Cardiac muscle cell (in vitro differentiated cells and primary cell): Measurements from ENCODE around the gene CENPC. TPM values are rescaled to one million over a fixed set of nuclear protein-coding genes. Genes with fewer than 3 reads are reported as not detected.

Experiments used
- DNase-seq, 2 donors: peaks; one replicate each; pipeline versions ENCODE4 v3.0.0 to v3.0.0-alpha.2; 2010 to 2017; ENCODE audit warnings: low read depth in 1 of 2, low spot score in 1 of 2
- H3K27ac ChIP-seq: fragments of 200-600 bp; sonication (generic); 2 replicates; pipeline ENCODE4 v1.5.1; 2016
- H3K27me3 ChIP-seq: fragments of 200-600 bp; sonication (generic); 2 replicates; pipeline ENCODE4 v1.6.0; 2016; ENCODE audit warnings: control low read depth
- H3K36me3 ChIP-seq: fragments of 200-600 bp; sonication (generic); 2 replicates; pipeline ENCODE4 v1.5.1; 2016; ENCODE audit warnings: control low read depth
- H3K4me1 ChIP-seq: fragments of 200-600 bp; sonication (generic); 2 replicates; pipeline ENCODE4 v1.8.1; 2017; ENCODE audit warnings: low read depth, mild to moderate bottlenecking, mixed run types
- H3K4me3 ChIP-seq: fragments of 200-600 bp; sonication (generic); 2 replicates; pipeline ENCODE4 v1.5.1; 2016; ENCODE audit warnings: mild to moderate bottlenecking
- H3K9me3 ChIP-seq: fragments of 200-600 bp; sonication (generic); 2 replicates; pipeline ENCODE4 v1.5.1; 2017; ENCODE audit warnings: low read depth, mild to moderate bottlenecking, control low read depth
- CTCF ChIP-seq: IDR thresholded peaks from 2 replicates; pipeline ENCODE4 v1.5.1; 2012; ENCODE audit warnings: low read depth, mild to moderate bottlenecking, low read length
- polyA plus RNA-seq: library from polyadenylated mRNA; unstranded; fragments of >200 nt; fragmentation: Nextera tagmentation; extraction: Ambion mirVana; gene quantifications from 2 replicates; pipeline ENCODE4 v1.2.1, GENCODE V29; 2016
- total RNA-seq: library from RNA; depleted of rRNA; stranded (reverse); fragments of >200 nt; gene quantifications from 2 replicates; pipeline ENCODE4 v1.2.3, GENCODE V29; 2016

The CENPC gene
- total and polyA plus RNA-seq, 2 experiments from 2014 or later = 9.1 to 21.3 TPM

GRCh38 chr4:67573193-67573592 lies 27.9 kb upstream of the CENPC start:
- no peak for DNase-seq
- TF ChIP-seq CTCF = no peak
- Histone ChIP-seq H3K27me3 (no peaks in the 10 kb centered on the region), H3K27ac (no peak overlapping the region), H3K4me3 (no peak overlapping the region), H3K4me1 (no peaks in the 10 kb centered on the region), H3K9me3 (no peaks in the 10 kb centered on the region), H3K36me3 (no peaks in the 10 kb centered on the region)

- Histone ChIP-seq H3K4me1 (no peaks in the 10 kb centered on the region), H3K27ac (no peak overlapping the region), H3K4me3 (no peak overlapping the region), H3K36me3 (no peaks in the 10 kb centered on the region), H3K27me3 (no peaks in the 10 kb centered on the region), H3K9me3 (no peaks in the 10 kb centered on the region)
- no peak for TF ChIP-seq CTCF
- no peak for DNase-seq
Measured at GRCh38 chr4:67571975-67572374, 26.7 kb upstream of the CENPC start.

- no peaks in the 10 kb centered on the region for H3K4me1 ChIP-seq
- no peak overlapping the region for H3K4me3 ChIP-seq
- no peak for DNase-seq
- H3K27me3 ChIP-seq = no peaks in the 10 kb centered on the region
- H3K9me3 ChIP-seq = no peaks in the 10 kb centered on the region
- no peak for TF ChIP-seq CTCF
- no peak overlapping the region for H3K27ac ChIP-seq
- no peaks in the 10 kb centered on the region for H3K36me3 ChIP-seq
Measured at GRCh38 chr4:67570537-67570936, 25.2 kb upstream of the CENPC start.

GRCh38 chr4:67568820-67569219 lies 23.5 kb upstream of the CENPC start:
- no peak for TF ChIP-seq CTCF
- Histone ChIP-seq H3K36me3 (no peaks in the 10 kb centered on the region), H3K9me3 (no peaks in the 10 kb centered on the region), H3K27ac (no peak overlapping the region), H3K4me1 (no peaks in the 10 kb centered on the region), H3K4me3 (no peak overlapping the region), H3K27me3 (no peaks in the 10 kb centered on the region)
- no peak for DNase-seq

- no peaks in the 10 kb centered on the region for H3K4me1 ChIP-seq
Measured at GRCh38 chr4:67566335-67566734, 21.0 kb upstream of the CENPC start.

More at GRCh38 chr4:67566335-67566734, 21.0 kb upstream of the CENPC start:
- no peaks in the 10 kb centered on the region for H3K36me3 ChIP-seq
- no peak for DNase-seq
- no peak overlapping the region for H3K27ac ChIP-seq
- no peak for TF ChIP-seq CTCF
- no peak overlapping the region for H3K4me3 ChIP-seq
- H3K27me3 ChIP-seq = no peaks in the 10 kb centered on the region
- H3K9me3 ChIP-seq = no peaks in the 10 kb centered on the region
